Right lobe of liver (tissue), 6 donors: ENCODE data around the gene CIROP. TPM values are rescaled to one million over a fixed set of nuclear protein-coding genes. Genes with fewer than 3 reads are reported as not detected.

Experiments
- ATAC-seq, 4 donors: fragments of 200-7000 bp; cut with Tn5 transposase; one replicate each; pipeline ENCODE4 v1.9.1; 2020; ENCODE audit warnings: mild to moderate bottlenecking in 4 of 4, moderate library complexity in 4 of 4
- DNase-seq, 3 donors: peaks; one replicate each; pipeline ENCODE4 v3.0.0-alpha.2; 2020
- H3K27ac ChIP-seq, 3 donors: fragments of 200-600 bp; one replicate each; pipeline ENCODE4 v1.8.0; 2022
- H3K27me3 ChIP-seq, 2 donors: fragments of 200-600 bp; one replicate each; pipeline ENCODE4 v1.8.0; 2022
- H3K36me3 ChIP-seq, 4 donors: fragments of 200-600 bp; sonication (generic) in 1 of 4; one replicate each; pipeline versions ENCODE4 v1.5.1 to v1.8.0; 2017 to 2022; ENCODE audit warnings: control low read depth in 1 of 4
- H3K4me1 ChIP-seq, 4 donors: fragments of 200-600 bp; sonication (generic) in 1 of 4; one replicate each; pipeline versions ENCODE4 v1.5.1 to v1.8.0; 2017 to 2022; ENCODE audit warnings: control low read depth in 1 of 4
- H3K4me3 ChIP-seq, 3 donors: fragments of 200-600 bp; one replicate each; pipeline ENCODE4 v1.8.0; 2022
- H3K9me3 ChIP-seq, 4 donors: fragments of 200-600 bp; sonication (generic) in 1 of 4; one replicate each; pipeline versions ENCODE4 v1.5.1 to v1.8.0; 2017 to 2022; ENCODE audit warnings: control low read depth in 1 of 4
- CTCF ChIP-seq, 4 donors: fragments of 200-600 bp in 3 of 4; fragments of 450-650 bp in 1 of 4; IDR thresholded peaks; one replicate each; pipeline versions ENCODE4 v1.5.1 to v1.8.0; 2016 to 2022; ENCODE audit warnings: antibody characterized with exemption in 4 of 4, mild to moderate bottlenecking in 2 of 4
- POLR2A ChIP-seq: fragments of 450-650 bp; IDR thresholded peaks from one replicate; pipeline ENCODE4 v1.6.1; 2017; ENCODE audit warnings: antibody characterized with exemption, mild to moderate bottlenecking
- WGBS: methylation state at CpG from one replicate; pipeline ENCODE4 v1.1.6; 2018; ENCODE audit warnings: low coverage, low lambda C conversion rate; ENCODE audit not compliant: insufficient coverage; ENCODE audit errors: missing lambda C conversion rate; 5-methylcytosine and 5-hydroxymethylcytosine counted together
- intact Hi-C, 2 donors: fragments of 100-400 bp; cut with DNase I; formaldehyde crosslinking; loops; one replicate each; pipeline versions ENCODE4 v1.11.2 to v1.14.1; 2022
- total RNA-seq, 6 experiments: library from RNA; depleted of rRNA in 2 of 6; stranded (reverse); fragments of >200 nt in 2 of 6; fragmentation: NEBNext Ultra II Directional in 3 of 6; extraction: Animal tissue kit (Norgen Biotek cat#: 25700) in 3 of 6; gene quantifications; one replicate each; pipeline versions ENCODE4 v1.1.0 to v1.2.4, GENCODE V29; 2016 to 2023
- donor health status: DM: no; HTN: yes; CAD: no.
- donor health status: DM: no; HTN: no; CAD: no.
- donor health status: DM: no; HTN: no; CAD: no.
- donor health status: DM: no; HTN: yes; CAD: no.
- donor health status: DM: no; HTN: yes; CAD: no.

Gene CIROP
- total RNA-seq, 6 experiments from 2014 or later: not detected

GRCh38 chr14:23145794-23146350 lies 41.1 kb upstream of the CIROP start:
- Histone ChIP-seq H3K9me3 (no peaks in the 10 kb centered on the region), H3K4me3 (no peak overlapping the region), H3K27ac (no peak overlapping the region), H3K36me3 (no peaks in the 10 kb centered on the region), H3K4me1 (no peaks in the 10 kb centered on the region), H3K27me3 (no peaks in the 10 kb centered on the region)
- no peak for DNase-seq
- WGBS: 39% methylated on average over 4 of the region's 4 CpGs
- intact Hi-C loops: no loop called here
- ATAC-seq: peak in 1 of 4 donors; percentile 56
- no peak for TF ChIP-seq POLR2A
- no peak for TF ChIP-seq CTCF (IDR thresholded peaks at IDR 0.05)

GRCh38 chr14:23143911-23144310 lies 39.1 kb upstream of the CIROP start:
- Histone ChIP-seq H3K9me3 (no peaks in the 10 kb centered on the region), H3K27me3 (no peaks in the 10 kb centered on the region), H3K4me3 (no peak overlapping the region), H3K4me1 (no peaks in the 10 kb centered on the region), H3K27ac (no peak overlapping the region), H3K36me3 (no peaks in the 10 kb centered on the region)
- TF ChIP-seq POLR2A (no peak), CTCF (IDR thresholded peaks at IDR 0.05) (no peak)
- DNase-seq: no peak
- no peak for ATAC-seq
- WGBS: 57% methylated on average over 1 of the region's 1 CpG
- intact Hi-C loops: no loop called here

GRCh38 chr14:23142826-23143225 lies 38.0 kb upstream of the CIROP start:
- Histone ChIP-seq H3K4me1 (no peaks in the 10 kb centered on the region), H3K36me3 (no peaks in the 10 kb centered on the region), H3K9me3 (no peaks in the 10 kb centered on the region), H3K27me3 (no peaks in the 10 kb centered on the region), H3K4me3 (no peak overlapping the region), H3K27ac (no peak overlapping the region)
- 18% methylated on average over 1 of the region's 4 CpGs for WGBS
- no peak for TF ChIP-seq POLR2A
- no peak for TF ChIP-seq CTCF (IDR thresholded peaks at IDR 0.05)
- intact Hi-C loops: no loop called here
- ATAC-seq (no peak), DNase-seq (no peak)

GRCh38 chr14:23141706-23142444 lies 37.1 kb upstream of the CIROP start:
- 63% methylated on average over 6 of the region's 7 CpGs for WGBS
- ATAC-seq: peak in 2 of 4 donors; percentile 22 to 28
- TF ChIP-seq CTCF (IDR thresholded peaks at IDR 0.05) (no peak), POLR2A (no peak)
- DNase-seq: no peak
- Histone ChIP-seq H3K27me3 (no peaks in the 10 kb centered on the region), H3K36me3 (no peaks in the 10 kb centered on the region), H3K4me3 (no peak overlapping the region), H3K4me1 (no peaks in the 10 kb centered on the region), H3K9me3 (no peaks in the 10 kb centered on the region), H3K27ac (no peak overlapping the region)
- intact Hi-C loops: no loop called here
